Activated gamma-delta T cell (primary cell): ENCODE data around the gene LSG1.

ENCODE experiments used
- DNase-seq: peaks from one replicate; lab custom pipeline; 2025; lab: John Stamatoyannopoulos, UW
- total RNA-seq, 2 donors: gene quantifications; one replicate each; lab custom pipeline; 2026; lab: John Stamatoyannopoulos, UW

LSG1 gene
- total RNA-seq = 85.7 to 99.8 reads per million in 2 donors

DNA sequence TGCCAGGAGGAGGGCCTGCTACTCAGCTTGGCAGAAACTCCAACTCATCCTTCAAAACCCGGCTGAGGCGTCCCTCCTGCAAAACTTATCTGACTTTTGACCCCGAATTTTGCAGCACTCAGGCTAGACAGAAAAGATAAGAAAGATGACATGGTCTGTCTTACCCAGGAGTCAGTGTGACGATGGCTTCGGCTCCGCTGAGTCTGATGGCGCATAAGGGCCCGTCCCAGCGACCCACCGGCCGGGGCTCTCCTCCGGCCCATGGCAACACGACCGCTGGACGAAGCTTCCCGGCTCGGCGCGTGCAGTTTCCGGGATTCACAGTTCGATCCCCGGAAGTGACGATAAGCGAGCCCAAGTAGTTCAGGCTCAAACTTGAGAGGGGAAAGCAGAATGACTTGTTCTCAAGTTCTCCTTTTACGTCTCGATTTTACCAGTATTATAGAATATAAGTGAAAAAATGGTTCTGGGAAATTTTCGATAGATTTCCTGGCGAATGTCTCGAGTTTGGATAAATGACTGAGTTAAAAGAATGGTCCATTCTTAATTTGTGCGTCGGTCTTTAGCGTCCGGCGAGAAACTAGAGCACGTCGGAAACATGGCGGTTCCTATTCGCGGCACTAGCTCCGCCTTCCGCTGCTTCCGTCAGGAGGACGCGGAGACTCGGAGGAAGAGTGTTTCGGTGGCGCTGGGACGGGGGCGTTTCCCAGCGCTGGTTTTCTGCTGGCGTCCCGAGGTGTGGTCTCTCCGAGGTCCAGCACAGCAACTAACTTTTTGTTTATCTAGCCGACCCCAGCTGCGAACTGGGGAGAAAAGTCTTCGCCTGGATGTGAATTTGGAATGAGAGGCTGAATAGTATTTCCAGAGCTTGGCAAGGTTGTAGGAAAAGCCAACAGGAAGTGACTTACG is at the start of gene LSG1:
Gene LSG1 (minus strand): TSS at position 292 of the 909 bp plus-strand sequence. CDS start 29 bp downstream, at position 263.
- peak; percentile 54 for DNase-seq

DNA sequence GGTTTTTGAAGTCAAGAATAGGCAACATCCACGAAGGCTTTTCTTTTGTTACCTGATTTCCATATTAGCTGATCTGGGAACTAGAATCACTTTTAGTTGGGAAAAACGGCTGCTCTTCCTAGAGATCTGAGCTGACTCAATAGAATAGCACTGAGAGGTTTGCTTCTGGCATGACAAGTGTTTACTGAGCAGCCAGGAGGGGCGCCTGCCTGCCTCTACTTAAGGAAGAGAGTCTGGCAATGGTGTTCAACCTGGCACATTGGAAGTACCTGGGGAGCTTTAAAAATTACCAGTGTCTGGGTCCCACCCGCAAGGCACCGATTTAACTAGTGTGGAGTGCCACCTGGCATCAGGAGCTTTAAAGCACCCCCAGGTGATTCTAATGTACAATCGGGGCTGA is 48.1 kb upstream of the LSG1 start:
- no peak for DNase-seq

DNA sequence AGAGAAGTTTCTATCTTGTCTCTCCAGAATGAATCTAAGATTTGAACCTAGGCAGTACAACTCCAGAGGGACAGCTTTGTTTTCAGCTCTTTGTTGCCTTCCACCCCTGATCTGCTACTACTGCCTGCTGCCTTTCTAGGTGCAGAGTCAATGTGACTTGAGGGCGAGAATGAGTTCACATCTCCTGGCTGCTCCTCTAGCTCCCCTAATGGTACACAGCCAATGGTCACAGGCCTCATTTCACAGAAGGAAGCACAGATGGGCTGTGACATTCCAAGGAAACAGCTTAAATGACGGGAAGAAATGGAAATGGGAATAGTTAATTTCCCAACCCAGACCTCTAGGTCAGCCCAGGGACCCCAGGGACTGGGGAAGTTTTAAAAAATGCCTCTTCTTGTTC is 46.1 kb upstream of the LSG1 start:
- DNase-seq = no peak

GRCh38 chr3:194715022-194715800 is 43.2 kb upstream of the LSG1 start:
- DNase-seq = no peak

DNA sequence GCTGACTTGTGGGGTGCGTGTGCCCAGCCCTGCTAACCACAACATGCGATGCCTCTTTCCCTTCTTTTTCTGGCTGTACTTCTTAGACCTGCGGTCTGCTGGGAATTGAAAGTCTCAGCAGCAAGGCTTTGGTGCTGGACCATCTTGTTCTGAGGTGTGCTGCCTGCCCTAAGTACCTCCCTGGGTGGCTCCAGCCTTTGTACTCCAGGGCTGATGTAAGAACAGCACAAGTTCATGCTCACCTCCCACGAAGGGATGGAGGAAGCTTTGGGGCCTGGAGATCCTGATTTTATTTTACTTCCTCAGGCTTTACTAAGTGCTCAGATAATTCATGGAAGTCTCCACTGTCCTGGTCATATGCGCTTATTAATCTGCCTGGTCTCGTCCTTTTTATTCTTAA is 42.6 kb upstream of the LSG1 start:
- no peak for DNase-seq

- no peak for DNase-seq
Measured at GRCh38 chr3:194714137-194714455, 42.1 kb upstream of the LSG1 start.

- no peak for DNase-seq
Measured at GRCh38 chr3:194713299-194714136, 41.5 kb upstream of the LSG1 start.

- DNase-seq = no peak
Measured at GRCh38 chr3:194711913-194712312, 39.9 kb upstream of the LSG1 start.

GRCh38 chr3:194711286-194711685 is 39.3 kb upstream of the LSG1 start:
- no peak for DNase-seq

DNA sequence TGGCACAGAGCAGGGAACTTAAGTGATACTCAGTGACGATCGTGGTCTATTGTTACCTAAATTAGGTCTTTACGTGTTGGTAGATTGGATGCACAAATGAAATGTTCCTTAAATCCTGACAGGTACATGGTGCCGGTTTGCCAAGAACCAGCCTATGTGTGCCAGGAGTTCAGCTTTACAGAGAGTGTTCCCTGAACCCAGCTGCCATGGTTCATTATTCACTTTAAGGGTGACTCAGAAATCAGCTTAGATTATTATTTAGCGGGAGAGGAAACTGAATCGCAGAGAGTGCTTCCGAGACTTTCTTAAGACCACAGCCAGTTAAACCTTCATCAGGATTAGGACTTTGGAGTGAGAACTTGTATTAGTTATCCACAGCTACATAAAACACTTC is 35.2 kb upstream of the LSG1 start:
- no peak for DNase-seq

- DNase-seq = no peak
Measured at GRCh38 chr3:194705761-194706160, 33.8 kb upstream of the LSG1 start.

DNA sequence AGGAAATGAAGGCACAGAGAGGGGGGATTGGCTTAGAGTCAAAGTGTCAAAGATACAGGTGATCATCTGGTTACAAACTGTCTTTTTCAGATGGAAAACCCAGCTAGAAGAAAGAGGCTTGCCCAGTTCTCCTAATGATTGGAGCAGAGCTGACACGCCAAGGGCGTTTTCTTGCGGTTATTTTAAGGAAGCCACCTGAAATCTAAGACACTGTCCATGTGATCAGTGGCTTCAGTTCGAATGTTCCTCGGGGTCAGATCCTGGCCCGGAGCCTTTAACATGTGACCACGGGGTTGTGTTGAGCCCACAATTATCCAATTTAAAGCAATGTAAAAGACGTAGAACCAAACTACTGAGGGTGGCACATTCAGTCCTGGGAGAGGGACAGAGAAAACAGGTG is 33.2 kb upstream of the LSG1 start:
- DNase-seq = no peak

DNA sequence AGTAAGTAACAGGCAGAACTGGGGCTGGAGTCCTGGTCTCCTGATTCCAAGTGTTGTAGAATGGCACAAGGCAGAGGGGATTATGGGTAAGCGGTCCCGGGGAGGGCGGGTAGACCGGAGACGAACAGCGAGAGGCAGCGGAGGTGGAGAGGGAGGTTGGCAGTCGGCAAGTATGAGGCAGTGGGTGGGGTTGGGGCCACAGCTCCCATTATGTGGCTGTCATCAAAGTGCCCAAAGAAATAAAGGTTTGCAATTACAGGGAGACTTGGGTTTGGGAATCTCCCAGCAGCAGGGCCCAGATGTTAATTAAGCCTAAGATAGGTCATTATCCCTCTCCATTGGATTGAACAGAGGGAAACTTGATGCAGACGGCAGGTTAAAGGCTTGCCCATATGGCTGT is 30.6 kb upstream of the LSG1 start:
- DNase-seq = no peak

DNA sequence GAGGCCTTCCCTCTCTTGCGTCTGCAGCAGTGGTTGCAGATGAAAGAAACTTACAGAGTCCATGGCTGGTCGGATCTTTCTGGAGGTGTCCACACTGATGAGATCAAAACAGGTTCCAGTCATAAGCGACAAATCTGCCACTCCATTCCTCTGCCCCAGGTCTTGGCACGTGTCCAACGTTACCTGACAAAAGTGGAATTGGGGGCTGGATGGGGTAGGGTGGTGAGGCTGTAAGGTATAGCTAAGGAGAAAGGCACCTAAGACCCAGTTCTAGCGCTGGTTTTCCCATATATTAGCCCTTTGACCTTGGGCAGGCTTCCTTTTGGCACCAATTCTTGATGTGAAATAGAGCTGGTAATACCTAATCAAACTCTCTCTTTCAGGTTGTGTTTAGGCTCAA is 24.7 kb upstream of the LSG1 start:
- no peak for DNase-seq

- DNase-seq = no peak
Measured at GRCh38 chr3:194691481-194692283, 19.7 kb upstream of the LSG1 start.

DNA sequence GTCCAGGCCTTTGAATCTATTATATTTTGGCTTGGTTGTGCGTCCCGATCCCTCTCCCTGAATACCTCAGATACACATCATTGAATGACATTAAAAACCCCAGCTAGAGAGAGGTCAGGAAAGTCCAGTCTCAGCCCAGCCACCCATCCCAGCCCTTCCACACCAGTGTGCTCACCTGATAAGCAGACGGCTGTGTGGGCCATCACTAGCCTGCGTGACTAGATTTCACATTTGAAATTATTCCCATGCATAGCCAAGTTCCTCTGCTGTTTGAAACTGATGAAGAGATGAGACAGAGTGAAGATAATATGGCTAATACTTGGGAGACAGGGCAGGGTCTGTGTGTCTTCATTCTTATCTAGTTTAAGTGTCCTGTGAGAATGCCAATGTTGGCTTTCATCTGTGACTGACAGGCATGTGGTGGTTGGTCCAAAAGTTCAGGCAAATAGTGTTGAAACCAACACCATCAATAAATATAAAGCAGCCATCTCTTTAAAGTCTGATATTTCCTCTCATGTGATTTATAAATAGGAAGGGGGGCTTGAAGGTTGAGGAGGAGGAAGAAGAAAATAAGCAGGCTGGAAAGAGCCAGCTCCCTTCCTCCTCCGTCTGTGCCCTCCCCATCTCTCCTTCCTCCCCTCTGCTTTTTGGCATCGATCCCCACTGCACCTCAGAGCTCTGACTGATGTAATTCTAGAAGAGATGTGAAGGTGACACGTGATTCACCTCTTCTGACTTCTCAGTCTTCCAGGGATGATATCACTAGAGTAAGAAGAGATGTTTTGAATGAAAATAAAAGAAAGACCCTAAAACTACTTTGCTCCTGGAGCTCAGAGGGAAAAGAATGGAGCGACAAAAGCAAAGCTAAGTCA is 18.7 kb upstream of the LSG1 start:
- no peak for DNase-seq

GRCh38 chr3:194689493-194689944 is 17.5 kb upstream of the LSG1 start:
- no peak for DNase-seq

DNA sequence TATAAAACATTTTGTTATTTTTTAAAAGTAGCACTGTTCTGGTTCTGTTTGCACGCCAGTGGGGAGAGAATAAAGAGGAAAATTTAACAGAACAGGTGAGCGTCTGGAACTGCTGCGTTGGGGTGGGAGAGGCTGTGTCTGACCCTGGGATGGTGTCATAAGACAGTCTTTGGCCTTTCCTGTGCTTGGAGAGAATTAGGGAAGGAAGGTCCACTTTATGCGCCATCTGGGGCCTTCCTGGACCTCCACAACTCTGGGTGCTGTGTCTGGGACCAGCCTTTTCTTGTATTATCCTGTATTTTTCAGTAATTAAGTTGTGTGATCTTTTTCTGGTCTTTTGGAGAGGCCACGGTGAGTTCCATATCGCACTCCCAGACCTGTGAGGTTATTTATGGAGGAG is 17.0 kb upstream of the LSG1 start:
- DNase-seq = no peak

GRCh38 chr3:194688200-194688740 is 16.3 kb upstream of the LSG1 start:
- no peak for DNase-seq

- peak; percentile 61 for DNase-seq
Measured at GRCh38 chr3:194687638-194688199, 15.7 kb upstream of the LSG1 start.
